GM23338 (cell line): ENCODE results near the gene FANCG. TPM values are rescaled to one million over a fixed set of nuclear protein-coding genes. Genes with fewer than 3 reads are reported as not detected.

ENCODE experiments used
- ATAC-seq: fragments of 200-7000 bp; cut with Tn5 transposase; 3 replicates; pipeline ENCODE4 v1.9.1; 2020
- DNase-seq: peaks from one replicate; pipeline ENCODE4 v3.0.0-alpha.2; 2015; ENCODE audit warnings: low spot score
- H2AFZ ChIP-seq: fragments of 200-600 bp; sonication (generic); 2 replicates; pipeline ENCODE4 v1.8.0; 2016; ENCODE audit warnings: antibody characterized with exemption, mild to moderate bottlenecking, moderate library complexity
- H3F3A ChIP-seq: fragments of 200-600 bp; sonication (generic); replicated peaks from 2 replicates; pipeline ENCODE4 v1.8.0; 2017; ENCODE audit warnings: antibody characterized with exemption, mixed run types, low read depth
- H3K27ac ChIP-seq: fragments of 200-600 bp; sonication (generic); 2 replicates; pipeline ENCODE4 v1.6.1; 2016; ENCODE audit warnings: low read depth
- H3K27me3 ChIP-seq: fragments of 200-600 bp; sonication (generic); 2 replicates; pipeline ENCODE4 v1.8.0; 2016; ENCODE audit warnings: mild to moderate bottlenecking, mixed run types, moderate library complexity; ENCODE audit not compliant: insufficient read depth
- H3K36me3 ChIP-seq: fragments of 200-600 bp; sonication (generic); 2 replicates; pipeline ENCODE4 v1.8.0; 2016; ENCODE audit warnings: mild to moderate bottlenecking; ENCODE audit not compliant: insufficient read depth
- H3K4me1 ChIP-seq: fragments of 200-600 bp; sonication (generic); 2 replicates; pipeline ENCODE4 v1.8.0; 2016; ENCODE audit warnings: mild to moderate bottlenecking, moderate library complexity; ENCODE audit not compliant: insufficient read depth
- H3K4me2 ChIP-seq: fragments of 200-600 bp; sonication (generic); 2 replicates; pipeline ENCODE4 v1.7.1; 2017; ENCODE audit warnings: mixed run types
- H3K4me3 ChIP-seq: fragments of 200-600 bp; sonication (generic); 2 replicates; pipeline ENCODE4 v1.6.1; 2016; ENCODE audit warnings: mixed run types
- H3K79me2 ChIP-seq: fragments of 200-600 bp; sonication (generic); replicated peaks from 2 replicates; pipeline ENCODE4 v1.8.0; 2017; ENCODE audit warnings: mild to moderate bottlenecking; ENCODE audit not compliant: insufficient read depth
- H3K9me2 ChIP-seq: fragments of 200-600 bp; sonication (generic); 2 replicates; pipeline ENCODE4 v1.8.0; 2017; ENCODE audit not compliant: insufficient read depth
- H4K20me1 ChIP-seq: fragments of 200-600 bp; sonication (generic); replicated peaks from 2 replicates; pipeline ENCODE4 v1.8.0; 2017; ENCODE audit warnings: mild to moderate bottlenecking; ENCODE audit not compliant: insufficient read depth
- H3K27ac Mint-ChIP-seq: 2 replicates; pipeline ENCODE4 v1.8.0; 2020; ENCODE audit warnings: inconsistent platforms, mild to moderate bottlenecking, moderate library complexity, mixed read lengths
- H3K27me3 Mint-ChIP-seq: 3 replicates; pipeline ENCODE4 v1.8.0; 2022; ENCODE audit warnings: low read depth, mild to moderate bottlenecking, moderate library complexity, mixed read lengths, inconsistent platforms; ENCODE audit not compliant: insufficient read depth, poor library complexity
- H3K36me3 Mint-ChIP-seq: 3 replicates; pipeline ENCODE4 v1.8.0; 2021; ENCODE audit warnings: low read depth, mild to moderate bottlenecking, inconsistent platforms, moderate library complexity, mixed read lengths
- H3K4me1 Mint-ChIP-seq: 3 replicates; pipeline ENCODE4 v1.8.0; 2020; ENCODE audit warnings: mild to moderate bottlenecking, inconsistent platforms, mixed read lengths
- H3K4me3 Mint-ChIP-seq: 3 replicates; pipeline ENCODE4 v1.8.0; 2021; ENCODE audit warnings: moderate library complexity, mild to moderate bottlenecking, inconsistent platforms, mixed read lengths
- H3K9me3 Mint-ChIP-seq: 3 replicates; pipeline ENCODE4 v1.8.0; 2020; ENCODE audit warnings: moderate library complexity, mild to moderate bottlenecking, inconsistent platforms, mixed read lengths
- CREB1 ChIP-seq: fragments of 250-450 bp; sonication (Bioruptor Pico); IDR thresholded peaks from 2 replicates; pipeline ENCODE4 v1.5.0; 2020; ENCODE audit warnings: low read depth, mild to moderate bottlenecking, moderate library complexity
- CTCF ChIP-seq, 2 experiments: fragments of 200-600 bp in 1 of 2; sonication (generic) in 1 of 2; conservative IDR thresholded peaks; 2 replicates each; pipeline versions ENCODE4 v1.5.1 to v1.6.1; 2016 to 2017; ENCODE audit warnings: antibody characterized with exemption in 2 of 2, low read depth in 2 of 2, mild to moderate bottlenecking in 2 of 2, moderate library complexity in 1 of 2
- EZH2 ChIP-seq: fragments of 200-600 bp; sonication (generic); IDR thresholded peaks from one replicate; pipeline ENCODE4 v1.8.0; 2017; ENCODE audit warnings: antibody characterized with exemption, mild to moderate bottlenecking, low read depth; ENCODE audit not compliant: unreplicated experiment
- EZH2phosphoT487 ChIP-seq: fragments of 200-600 bp; sonication (generic); IDR thresholded peaks from one replicate; pipeline ENCODE4 v1.8.1; 2018; ENCODE audit warnings: antibody characterized with exemption; ENCODE audit not compliant: unreplicated experiment
- JUNB ChIP-seq: IDR thresholded peaks from one replicate; pipeline ENCODE4 v1.6.1; 2016; ENCODE audit warnings: antibody characterized with exemption; ENCODE audit not compliant: unreplicated experiment
- NANOG ChIP-seq: IDR thresholded peaks from 2 replicates; pipeline ENCODE4 v1.6.1; 2016; ENCODE audit warnings: antibody characterized with exemption, borderline replicate concordance
- POLR2AphosphoS5 ChIP-seq: IDR thresholded peaks from 2 replicates; pipeline ENCODE4 v1.6.1; 2016; ENCODE audit warnings: antibody characterized with exemption, low read depth
- STAT1 ChIP-seq: IDR thresholded peaks from one replicate; pipeline ENCODE4 v1.6.1; 2016; ENCODE audit warnings: antibody characterized with exemption; ENCODE audit not compliant: unreplicated experiment
- ZNF114 ChIP-seq: fragments of 250-450 bp; sonication (Bioruptor Pico); IDR thresholded peaks from 2 replicates; pipeline ENCODE4 v1.5.0; 2020; ENCODE audit warnings: mild to moderate bottlenecking, moderate library complexity
- ZNF331 ChIP-seq: fragments of 250-450 bp; sonication (Bioruptor Pico); IDR thresholded peaks from 2 replicates; pipeline ENCODE4 v1.5.0; 2020; ENCODE audit warnings: low read depth, mild to moderate bottlenecking, moderate library complexity
- polyA plus RNA-seq: library from polyadenylated mRNA; unstranded; fragments of >200 nt; fragmentation: Nextera tagmentation; extraction: Ambion mirVana; gene quantifications from 2 replicates; pipeline ENCODE4 v1.2.1, GENCODE V29; 2016
- total RNA-seq: library from RNA; depleted of rRNA; stranded (reverse); fragments of >200 nt; shearing (Covaris generic); gene quantifications from 2 replicates; pipeline ENCODE4 v1.2.3, GENCODE V29; 2014
- TF ChIP-seq, protein P1 (sequence below): IDR thresholded peaks from 2 replicates; pipeline ENCODE4 v1.6.1; 2016; ENCODE audit warnings: antibody characterized with exemption
- TF ChIP-seq, protein P2 (sequence below): IDR thresholded peaks from one replicate; pipeline ENCODE4 v1.6.1; 2018; ENCODE audit warnings: antibody characterized with exemption; ENCODE audit not compliant: unreplicated experiment
- TF ChIP-seq, protein P3 (sequence below): fragments of 250-450 bp; sonication (Bioruptor Pico); IDR thresholded peaks from 2 replicates; pipeline ENCODE4 v1.5.0; 2020; ENCODE audit warnings: mild to moderate bottlenecking, moderate library complexity

FANCG gene
- total and polyA plus RNA-seq, 2 experiments from 2014 or later, result 53.8 to 56.2 TPM

DNA sequence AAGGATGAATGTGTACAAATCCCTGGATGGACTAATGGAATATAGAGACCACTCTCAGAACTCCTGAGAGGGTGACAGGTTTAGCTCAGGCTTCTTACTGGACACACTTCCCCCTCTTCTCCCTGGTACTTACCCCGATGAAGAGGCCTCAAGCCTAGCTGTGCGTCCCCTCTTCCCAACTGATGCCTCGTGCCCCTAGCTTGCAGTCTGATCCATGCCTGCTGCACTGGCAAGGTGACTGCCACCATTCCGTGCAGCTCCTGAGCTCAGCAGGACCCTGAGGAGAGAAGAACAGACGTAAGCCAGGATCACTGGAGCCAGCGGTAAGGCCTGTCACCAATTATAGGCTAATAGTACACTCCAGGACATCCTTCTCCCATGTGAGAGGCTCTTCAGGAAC lies 28.7 kb upstream of the FANCG start:
- Mint-ChIP-seq H3K4me1 (peaks cover 23% of the 10 kb centered on the region), H3K27ac (no peak overlapping the region), H3K4me3 (no peak overlapping the region), H3K27me3 (peaks cover 13% of the 10 kb centered on the region), H3K9me3 (no peaks in the 10 kb centered on the region), H3K36me3 (peaks cover 6% of the 10 kb centered on the region; the same call in 1 of the 3 replicates)
- Histone ChIP-seq H2AFZ (no peak overlapping the region), H3K9me2 (no peaks in the 10 kb centered on the region), H3K4me1 (peaks cover 11% of the 10 kb centered on the region), H3K27ac (no peak overlapping the region), H3F3A (peaks cover 10% of the 10 kb centered on the region), H3K79me2 (peaks cover 16% of the 10 kb centered on the region; the same call in 1 of the 2 replicates), H4K20me1 (no peaks in the 10 kb centered on the region), H3K4me3 (no peak overlapping the region), H3K27me3 (no peaks in the 10 kb centered on the region), H3K4me2 (no peak overlapping the region), H3K36me3 (no peaks in the 10 kb centered on the region)
- no peak for TF ChIP-seq POLR2AphosphoS5
- no peak for TF ChIP-seq CTCF (conservative IDR thresholded peaks at IDR 0.05; ENCODE audit: low read depth in 2 of 2)
- TF ChIP-seq EZH2phosphoT487, result no peak
- TF ChIP-seq STAT1, result no peak
- TF ChIP-seq ZNF331 (CRISPR knock-in tag), result no peak
- no peak for TF ChIP-seq JUNB
- TF ChIP-seq, protein P1, sequence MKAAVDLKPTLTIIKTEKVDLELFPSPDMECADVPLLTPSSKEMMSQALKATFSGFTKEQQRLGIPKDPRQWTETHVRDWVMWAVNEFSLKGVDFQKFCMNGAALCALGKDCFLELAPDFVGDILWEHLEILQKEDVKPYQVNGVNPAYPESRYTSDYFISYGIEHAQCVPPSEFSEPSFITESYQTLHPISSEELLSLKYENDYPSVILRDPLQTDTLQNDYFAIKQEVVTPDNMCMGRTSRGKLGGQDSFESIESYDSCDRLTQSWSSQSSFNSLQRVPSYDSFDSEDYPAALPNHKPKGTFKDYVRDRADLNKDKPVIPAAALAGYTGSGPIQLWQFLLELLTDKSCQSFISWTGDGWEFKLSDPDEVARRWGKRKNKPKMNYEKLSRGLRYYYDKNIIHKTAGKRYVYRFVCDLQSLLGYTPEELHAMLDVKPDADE, result no peak
- TF ChIP-seq ZNF114, result no peak
- TF ChIP-seq, protein P2, sequence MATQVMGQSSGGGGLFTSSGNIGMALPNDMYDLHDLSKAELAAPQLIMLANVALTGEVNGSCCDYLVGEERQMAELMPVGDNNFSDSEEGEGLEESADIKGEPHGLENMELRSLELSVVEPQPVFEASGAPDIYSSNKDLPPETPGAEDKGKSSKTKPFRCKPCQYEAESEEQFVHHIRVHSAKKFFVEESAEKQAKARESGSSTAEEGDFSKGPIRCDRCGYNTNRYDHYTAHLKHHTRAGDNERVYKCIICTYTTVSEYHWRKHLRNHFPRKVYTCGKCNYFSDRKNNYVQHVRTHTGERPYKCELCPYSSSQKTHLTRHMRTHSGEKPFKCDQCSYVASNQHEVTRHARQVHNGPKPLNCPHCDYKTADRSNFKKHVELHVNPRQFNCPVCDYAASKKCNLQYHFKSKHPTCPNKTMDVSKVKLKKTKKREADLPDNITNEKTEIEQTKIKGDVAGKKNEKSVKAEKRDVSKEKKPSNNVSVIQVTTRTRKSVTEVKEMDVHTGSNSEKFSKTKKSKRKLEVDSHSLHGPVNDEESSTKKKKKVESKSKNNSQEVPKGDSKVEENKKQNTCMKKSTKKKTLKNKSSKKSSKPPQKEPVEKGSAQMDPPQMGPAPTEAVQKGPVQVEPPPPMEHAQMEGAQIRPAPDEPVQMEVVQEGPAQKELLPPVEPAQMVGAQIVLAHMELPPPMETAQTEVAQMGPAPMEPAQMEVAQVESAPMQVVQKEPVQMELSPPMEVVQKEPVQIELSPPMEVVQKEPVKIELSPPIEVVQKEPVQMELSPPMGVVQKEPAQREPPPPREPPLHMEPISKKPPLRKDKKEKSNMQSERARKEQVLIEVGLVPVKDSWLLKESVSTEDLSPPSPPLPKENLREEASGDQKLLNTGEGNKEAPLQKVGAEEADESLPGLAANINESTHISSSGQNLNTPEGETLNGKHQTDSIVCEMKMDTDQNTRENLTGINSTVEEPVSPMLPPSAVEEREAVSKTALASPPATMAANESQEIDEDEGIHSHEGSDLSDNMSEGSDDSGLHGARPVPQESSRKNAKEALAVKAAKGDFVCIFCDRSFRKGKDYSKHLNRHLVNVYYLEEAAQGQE, result no peak
- TF ChIP-seq, protein P3, sequence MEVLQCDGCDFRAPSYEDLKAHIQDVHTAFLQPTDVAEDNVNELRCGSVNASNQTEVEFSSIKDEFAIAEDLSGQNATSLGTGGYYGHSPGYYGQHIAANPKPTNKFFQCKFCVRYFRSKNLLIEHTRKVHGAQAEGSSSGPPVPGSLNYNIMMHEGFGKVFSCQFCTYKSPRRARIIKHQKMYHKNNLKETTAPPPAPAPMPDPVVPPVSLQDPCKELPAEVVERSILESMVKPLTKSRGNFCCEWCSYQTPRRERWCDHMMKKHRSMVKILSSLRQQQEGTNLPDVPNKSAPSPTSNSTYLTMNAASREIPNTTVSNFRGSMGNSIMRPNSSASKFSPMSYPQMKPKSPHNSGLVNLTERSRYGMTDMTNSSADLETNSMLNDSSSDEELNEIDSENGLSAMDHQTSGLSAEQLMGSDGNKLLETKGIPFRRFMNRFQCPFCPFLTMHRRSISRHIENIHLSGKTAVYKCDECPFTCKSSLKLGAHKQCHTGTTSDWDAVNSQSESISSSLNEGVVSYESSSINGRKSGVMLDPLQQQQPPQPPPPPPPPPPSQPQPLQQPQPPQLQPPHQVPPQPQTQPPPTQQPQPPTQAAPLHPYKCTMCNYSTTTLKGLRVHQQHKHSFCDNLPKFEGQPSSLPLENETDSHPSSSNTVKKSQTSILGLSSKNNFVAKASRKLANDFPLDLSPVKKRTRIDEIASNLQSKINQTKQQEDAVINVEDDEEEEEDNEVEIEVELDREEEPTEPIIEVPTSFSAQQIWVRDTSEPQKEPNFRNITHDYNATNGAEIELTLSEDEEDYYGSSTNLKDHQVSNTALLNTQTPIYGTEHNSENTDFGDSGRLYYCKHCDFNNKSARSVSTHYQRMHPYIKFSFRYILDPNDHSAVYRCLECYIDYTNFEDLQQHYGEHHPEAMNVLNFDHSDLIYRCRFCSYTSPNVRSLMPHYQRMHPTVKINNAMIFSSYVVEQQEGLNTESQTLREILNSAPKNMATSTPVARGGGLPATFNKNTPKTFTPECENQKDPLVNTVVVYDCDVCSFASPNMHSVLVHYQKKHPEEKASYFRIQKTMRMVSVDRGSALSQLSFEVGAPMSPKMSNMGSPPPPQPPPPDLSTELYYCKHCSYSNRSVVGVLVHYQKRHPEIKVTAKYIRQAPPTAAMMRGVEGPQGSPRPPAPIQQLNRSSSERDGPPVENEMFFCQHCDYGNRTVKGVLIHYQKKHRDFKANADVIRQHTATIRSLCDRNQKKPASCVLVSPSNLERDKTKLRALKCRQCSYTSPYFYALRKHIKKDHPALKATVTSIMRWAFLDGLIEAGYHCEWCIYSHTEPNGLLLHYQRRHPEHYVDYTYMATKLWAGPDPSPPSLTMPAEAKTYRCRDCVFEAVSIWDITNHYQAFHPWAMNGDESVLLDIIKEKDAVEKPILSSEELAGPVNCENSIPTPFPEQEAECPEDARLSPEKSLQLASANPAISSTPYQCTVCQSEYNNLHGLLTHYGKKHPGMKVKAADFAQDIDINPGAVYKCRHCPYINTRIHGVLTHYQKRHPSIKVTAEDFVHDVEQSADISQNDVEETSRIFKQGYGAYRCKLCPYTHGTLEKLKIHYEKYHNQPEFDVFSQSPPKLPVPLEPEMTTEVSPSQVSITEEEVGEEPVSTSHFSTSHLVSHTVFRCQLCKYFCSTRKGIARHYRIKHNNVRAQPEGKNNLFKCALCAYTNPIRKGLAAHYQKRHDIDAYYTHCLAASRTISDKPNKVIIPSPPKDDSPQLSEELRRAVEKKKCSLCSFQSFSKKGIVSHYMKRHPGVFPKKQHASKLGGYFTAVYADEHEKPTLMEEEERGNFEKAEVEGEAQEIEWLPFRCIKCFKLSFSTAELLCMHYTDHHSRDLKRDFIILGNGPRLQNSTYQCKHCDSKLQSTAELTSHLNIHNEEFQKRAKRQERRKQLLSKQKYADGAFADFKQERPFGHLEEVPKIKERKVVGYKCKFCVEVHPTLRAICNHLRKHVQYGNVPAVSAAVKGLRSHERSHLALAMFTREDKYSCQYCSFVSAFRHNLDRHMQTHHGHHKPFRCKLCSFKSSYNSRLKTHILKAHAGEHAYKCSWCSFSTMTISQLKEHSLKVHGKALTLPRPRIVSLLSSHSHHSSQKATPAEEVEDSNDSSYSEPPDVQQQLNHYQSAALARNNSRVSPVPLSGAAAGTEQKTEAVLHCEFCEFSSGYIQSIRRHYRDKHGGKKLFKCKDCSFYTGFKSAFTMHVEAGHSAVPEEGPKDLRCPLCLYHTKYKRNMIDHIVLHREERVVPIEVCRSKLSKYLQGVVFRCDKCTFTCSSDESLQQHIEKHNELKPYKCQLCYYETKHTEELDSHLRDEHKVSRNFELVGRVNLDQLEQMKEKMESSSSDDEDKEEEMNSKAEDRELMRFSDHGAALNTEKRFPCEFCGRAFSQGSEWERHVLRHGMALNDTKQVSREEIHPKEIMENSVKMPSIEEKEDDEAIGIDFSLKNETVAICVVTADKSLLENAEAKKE, result no peak
- no peak for TF ChIP-seq NANOG
- TF ChIP-seq CREB1, result no peak
- TF ChIP-seq EZH2, result no peak
- DNase-seq (no peak), ATAC-seq (no peak)
